Measurements from ENCODE around the gene FBLN1. TPM values are rescaled to one million over a fixed set of nuclear protein-coding genes. Genes with fewer than 3 reads are reported as not detected.

Gene FBLN1
- total RNA-seq, 1 experiment from 2014 or later: 183 TPM

DNA sequence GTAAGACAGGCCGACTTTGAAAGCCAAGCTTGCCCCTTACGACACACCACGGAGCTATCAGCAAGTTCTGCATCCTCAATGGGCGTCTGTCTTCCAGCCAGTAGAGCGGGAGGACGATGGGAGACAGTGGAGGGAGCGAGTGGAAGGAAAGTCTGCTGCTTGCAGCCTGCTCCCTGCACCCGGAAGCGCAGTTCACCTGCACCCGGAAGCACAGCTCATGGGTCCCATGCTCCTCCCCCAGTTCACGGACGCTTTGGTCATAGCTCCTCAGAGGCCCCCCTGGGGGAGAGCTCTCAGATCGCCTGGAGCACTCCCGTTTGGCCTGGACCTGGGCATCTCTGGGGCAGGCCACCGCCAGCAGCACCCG is 51.3 kb downstream of the FBLN1 start (continued):
- TF ChIP-seq, protein P1, sequence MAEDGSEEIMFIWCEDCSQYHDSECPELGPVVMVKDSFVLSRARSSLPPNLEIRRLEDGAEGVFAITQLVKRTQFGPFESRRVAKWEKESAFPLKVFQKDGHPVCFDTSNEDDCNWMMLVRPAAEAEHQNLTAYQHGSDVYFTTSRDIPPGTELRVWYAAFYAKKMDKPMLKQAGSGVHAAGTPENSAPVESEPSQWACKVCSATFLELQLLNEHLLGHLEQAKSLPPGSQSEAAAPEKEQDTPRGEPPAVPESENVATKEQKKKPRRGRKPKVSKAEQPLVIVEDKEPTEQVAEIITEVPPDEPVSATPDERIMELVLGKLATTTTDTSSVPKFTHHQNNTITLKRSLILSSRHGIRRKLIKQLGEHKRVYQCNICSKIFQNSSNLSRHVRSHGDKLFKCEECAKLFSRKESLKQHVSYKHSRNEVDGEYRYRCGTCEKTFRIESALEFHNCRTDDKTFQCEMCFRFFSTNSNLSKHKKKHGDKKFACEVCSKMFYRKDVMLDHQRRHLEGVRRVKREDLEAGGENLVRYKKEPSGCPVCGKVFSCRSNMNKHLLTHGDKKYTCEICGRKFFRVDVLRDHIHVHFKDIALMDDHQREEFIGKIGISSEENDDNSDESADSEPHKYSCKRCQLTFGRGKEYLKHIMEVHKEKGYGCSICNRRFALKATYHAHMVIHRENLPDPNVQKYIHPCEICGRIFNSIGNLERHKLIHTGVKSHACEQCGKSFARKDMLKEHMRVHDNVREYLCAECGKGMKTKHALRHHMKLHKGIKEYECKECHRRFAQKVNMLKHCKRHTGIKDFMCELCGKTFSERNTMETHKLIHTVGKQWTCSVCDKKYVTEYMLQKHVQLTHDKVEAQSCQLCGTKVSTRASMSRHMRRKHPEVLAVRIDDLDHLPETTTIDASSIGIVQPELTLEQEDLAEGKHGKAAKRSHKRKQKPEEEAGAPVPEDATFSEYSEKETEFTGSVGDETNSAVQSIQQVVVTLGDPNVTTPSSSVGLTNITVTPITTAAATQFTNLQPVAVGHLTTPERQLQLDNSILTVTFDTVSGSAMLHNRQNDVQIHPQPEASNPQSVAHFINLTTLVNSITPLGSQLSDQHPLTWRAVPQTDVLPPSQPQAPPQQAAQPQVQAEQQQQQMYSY (CRISPR knock-in tag; IDR thresholded peaks at IDR 0.05): no peak

DNA sequence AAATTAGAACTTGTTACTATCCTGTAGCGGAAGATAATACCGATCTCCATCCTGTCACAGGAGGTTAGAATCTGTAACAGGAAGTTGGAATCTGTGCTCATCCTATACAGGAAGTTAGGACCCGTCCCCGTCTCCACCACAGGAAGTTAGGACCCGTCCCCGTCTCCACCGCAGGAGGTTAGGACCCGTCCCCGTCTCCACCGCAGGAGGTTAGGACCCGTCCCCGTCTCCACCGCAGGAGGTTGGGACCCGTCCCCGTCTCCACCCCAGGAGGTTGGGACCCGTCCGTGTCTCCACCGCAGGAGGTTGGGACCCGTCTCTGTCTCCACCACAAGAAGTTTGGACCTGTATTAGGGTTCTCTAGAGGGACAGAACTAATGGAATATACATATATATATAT is 52.2 kb downstream of the FBLN1 start:
- no peak for DNase-seq (ENCODE audit: low spot score)
- Mint-ChIP-seq H3K27ac (no peak overlapping the region), H3K4me3 (no peak overlapping the region), H3K9me3 (peaks cover 25% of the 10 kb centered on the region), H3K4me1 (peaks cover 10% of the 10 kb centered on the region), H3K36me3 (peaks cover 69% of the 10 kb centered on the region), H3K27me3 (ENCODE audit: low read depth) (no peaks in the 10 kb centered on the region)
- CTCF ChIA-PET: interaction anchor here (2.5 kb wide), 1 partner anchor 157 kb away, joined by 9 read pairs; no protein-coding TSS in a partner anchor
- no peak for ATAC-seq
- POLR2A ChIA-PET: no interaction called here
- no peak for TF ChIP-seq MYBL2 (CRISPR knock-in tag; IDR thresholded peaks at IDR 0.05)
- no peak for TF ChIP-seq NR1H2 (CRISPR knock-in tag; IDR thresholded peaks at IDR 0.05)
- TF ChIP-seq, protein P2, sequence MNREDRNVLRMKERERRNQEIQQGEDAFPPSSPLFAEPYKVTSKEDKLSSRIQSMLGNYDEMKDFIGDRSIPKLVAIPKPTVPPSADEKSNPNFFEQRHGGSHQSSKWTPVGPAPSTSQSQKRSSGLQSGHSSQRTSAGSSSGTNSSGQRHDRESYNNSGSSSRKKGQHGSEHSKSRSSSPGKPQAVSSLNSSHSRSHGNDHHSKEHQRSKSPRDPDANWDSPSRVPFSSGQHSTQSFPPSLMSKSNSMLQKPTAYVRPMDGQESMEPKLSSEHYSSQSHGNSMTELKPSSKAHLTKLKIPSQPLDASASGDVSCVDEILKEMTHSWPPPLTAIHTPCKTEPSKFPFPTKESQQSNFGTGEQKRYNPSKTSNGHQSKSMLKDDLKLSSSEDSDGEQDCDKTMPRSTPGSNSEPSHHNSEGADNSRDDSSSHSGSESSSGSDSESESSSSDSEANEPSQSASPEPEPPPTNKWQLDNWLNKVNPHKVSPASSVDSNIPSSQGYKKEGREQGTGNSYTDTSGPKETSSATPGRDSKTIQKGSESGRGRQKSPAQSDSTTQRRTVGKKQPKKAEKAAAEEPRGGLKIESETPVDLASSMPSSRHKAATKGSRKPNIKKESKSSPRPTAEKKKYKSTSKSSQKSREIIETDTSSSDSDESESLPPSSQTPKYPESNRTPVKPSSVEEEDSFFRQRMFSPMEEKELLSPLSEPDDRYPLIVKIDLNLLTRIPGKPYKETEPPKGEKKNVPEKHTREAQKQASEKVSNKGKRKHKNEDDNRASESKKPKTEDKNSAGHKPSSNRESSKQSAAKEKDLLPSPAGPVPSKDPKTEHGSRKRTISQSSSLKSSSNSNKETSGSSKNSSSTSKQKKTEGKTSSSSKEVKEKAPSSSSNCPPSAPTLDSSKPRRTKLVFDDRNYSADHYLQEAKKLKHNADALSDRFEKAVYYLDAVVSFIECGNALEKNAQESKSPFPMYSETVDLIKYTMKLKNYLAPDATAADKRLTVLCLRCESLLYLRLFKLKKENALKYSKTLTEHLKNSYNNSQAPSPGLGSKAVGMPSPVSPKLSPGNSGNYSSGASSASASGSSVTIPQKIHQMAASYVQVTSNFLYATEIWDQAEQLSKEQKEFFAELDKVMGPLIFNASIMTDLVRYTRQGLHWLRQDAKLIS (CRISPR knock-in tag; IDR thresholded peaks at IDR 0.05; ENCODE audit: borderline replicate concordance): no peak
- no peak for TF ChIP-seq CBFB (CRISPR knock-in tag; IDR thresholded peaks at IDR 0.05; ENCODE audit: low read depth)
- TF ChIP-seq, protein P3, sequence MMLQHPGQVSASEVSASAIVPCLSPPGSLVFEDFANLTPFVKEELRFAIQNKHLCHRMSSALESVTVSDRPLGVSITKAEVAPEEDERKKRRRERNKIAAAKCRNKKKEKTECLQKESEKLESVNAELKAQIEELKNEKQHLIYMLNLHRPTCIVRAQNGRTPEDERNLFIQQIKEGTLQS (CRISPR knock-in tag; conservative IDR thresholded peaks at IDR 0.05): no peak
- TF ChIP-seq ZNF396 (CRISPR knock-in tag; IDR thresholded peaks at IDR 0.05; ENCODE audit: borderline replicate concordance): no peak
- TF ChIP-seq, protein P4, sequence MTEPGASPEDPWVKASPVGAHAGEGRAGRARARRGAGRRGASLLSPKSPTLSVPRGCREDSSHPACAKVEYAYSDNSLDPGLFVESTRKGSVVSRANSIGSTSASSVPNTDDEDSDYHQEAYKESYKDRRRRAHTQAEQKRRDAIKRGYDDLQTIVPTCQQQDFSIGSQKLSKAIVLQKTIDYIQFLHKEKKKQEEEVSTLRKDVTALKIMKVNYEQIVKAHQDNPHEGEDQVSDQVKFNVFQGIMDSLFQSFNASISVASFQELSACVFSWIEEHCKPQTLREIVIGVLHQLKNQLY (CRISPR knock-in tag; IDR thresholded peaks at IDR 0.05): no peak
- no peak for TF ChIP-seq SMAD3 (CRISPR knock-in tag; IDR thresholded peaks at IDR 0.05; ENCODE audit: borderline replicate concordance)
- TF ChIP-seq, protein P5, sequence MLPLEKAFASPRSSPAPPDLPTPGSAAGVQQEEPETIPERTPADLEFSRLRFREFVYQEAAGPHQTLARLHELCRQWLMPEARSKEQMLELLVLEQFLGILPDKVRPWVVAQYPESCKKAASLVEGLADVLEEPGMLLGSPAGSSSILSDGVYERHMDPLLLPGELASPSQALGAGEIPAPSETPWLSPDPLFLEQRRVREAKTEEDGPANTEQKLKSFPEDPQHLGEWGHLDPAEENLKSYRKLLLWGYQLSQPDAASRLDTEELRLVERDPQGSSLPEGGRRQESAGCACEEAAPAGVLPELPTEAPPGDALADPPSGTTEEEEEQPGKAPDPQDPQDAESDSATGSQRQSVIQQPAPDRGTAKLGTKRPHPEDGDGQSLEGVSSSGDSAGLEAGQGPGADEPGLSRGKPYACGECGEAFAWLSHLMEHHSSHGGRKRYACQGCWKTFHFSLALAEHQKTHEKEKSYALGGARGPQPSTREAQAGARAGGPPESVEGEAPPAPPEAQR (CRISPR knock-in tag; IDR thresholded peaks at IDR 0.05): no peak
- TF ChIP-seq CREB1 (CRISPR knock-in tag; IDR thresholded peaks at IDR 0.05): no peak
- TF ChIP-seq, protein P6, sequence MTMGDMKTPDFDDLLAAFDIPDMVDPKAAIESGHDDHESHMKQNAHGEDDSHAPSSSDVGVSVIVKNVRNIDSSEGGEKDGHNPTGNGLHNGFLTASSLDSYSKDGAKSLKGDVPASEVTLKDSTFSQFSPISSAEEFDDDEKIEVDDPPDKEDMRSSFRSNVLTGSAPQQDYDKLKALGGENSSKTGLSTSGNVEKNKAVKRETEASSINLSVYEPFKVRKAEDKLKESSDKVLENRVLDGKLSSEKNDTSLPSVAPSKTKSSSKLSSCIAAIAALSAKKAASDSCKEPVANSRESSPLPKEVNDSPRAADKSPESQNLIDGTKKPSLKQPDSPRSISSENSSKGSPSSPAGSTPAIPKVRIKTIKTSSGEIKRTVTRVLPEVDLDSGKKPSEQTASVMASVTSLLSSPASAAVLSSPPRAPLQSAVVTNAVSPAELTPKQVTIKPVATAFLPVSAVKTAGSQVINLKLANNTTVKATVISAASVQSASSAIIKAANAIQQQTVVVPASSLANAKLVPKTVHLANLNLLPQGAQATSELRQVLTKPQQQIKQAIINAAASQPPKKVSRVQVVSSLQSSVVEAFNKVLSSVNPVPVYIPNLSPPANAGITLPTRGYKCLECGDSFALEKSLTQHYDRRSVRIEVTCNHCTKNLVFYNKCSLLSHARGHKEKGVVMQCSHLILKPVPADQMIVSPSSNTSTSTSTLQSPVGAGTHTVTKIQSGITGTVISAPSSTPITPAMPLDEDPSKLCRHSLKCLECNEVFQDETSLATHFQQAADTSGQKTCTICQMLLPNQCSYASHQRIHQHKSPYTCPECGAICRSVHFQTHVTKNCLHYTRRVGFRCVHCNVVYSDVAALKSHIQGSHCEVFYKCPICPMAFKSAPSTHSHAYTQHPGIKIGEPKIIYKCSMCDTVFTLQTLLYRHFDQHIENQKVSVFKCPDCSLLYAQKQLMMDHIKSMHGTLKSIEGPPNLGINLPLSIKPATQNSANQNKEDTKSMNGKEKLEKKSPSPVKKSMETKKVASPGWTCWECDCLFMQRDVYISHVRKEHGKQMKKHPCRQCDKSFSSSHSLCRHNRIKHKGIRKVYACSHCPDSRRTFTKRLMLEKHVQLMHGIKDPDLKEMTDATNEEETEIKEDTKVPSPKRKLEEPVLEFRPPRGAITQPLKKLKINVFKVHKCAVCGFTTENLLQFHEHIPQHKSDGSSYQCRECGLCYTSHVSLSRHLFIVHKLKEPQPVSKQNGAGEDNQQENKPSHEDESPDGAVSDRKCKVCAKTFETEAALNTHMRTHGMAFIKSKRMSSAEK (CRISPR knock-in tag; IDR thresholded peaks at IDR 0.05; ENCODE audit: borderline replicate concordance): no peak
- no peak for TF ChIP-seq PRRX2 (CRISPR knock-in tag; IDR thresholded peaks at IDR 0.05)
- no peak for TF ChIP-seq JAZF1 (CRISPR knock-in tag; IDR thresholded peaks at IDR 0.05)
- no peak for TF ChIP-seq ZNF317 (CRISPR knock-in tag; IDR thresholded peaks at IDR 0.05; ENCODE audit: borderline replicate concordance, low read depth)
- TF ChIP-seq ZNF138 (CRISPR knock-in tag; conservative IDR thresholded peaks at IDR 0.05): no peak
- TF ChIP-seq ZNF232 (CRISPR knock-in tag; IDR thresholded peaks at IDR 0.05): no peak
- TF ChIP-seq, protein P7, sequence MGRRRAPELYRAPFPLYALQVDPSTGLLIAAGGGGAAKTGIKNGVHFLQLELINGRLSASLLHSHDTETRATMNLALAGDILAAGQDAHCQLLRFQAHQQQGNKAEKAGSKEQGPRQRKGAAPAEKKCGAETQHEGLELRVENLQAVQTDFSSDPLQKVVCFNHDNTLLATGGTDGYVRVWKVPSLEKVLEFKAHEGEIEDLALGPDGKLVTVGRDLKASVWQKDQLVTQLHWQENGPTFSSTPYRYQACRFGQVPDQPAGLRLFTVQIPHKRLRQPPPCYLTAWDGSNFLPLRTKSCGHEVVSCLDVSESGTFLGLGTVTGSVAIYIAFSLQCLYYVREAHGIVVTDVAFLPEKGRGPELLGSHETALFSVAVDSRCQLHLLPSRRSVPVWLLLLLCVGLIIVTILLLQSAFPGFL (CRISPR knock-in tag; IDR thresholded peaks at IDR 0.05; ENCODE audit: borderline replicate concordance): no peak
- no peak for TF ChIP-seq SOX15 (CRISPR knock-in tag; IDR thresholded peaks at IDR 0.05)
- no peak for TF ChIP-seq ZNF671 (CRISPR knock-in tag; IDR thresholded peaks at IDR 0.05)
